ENCODE results near the gene FLNC.

DNA sequence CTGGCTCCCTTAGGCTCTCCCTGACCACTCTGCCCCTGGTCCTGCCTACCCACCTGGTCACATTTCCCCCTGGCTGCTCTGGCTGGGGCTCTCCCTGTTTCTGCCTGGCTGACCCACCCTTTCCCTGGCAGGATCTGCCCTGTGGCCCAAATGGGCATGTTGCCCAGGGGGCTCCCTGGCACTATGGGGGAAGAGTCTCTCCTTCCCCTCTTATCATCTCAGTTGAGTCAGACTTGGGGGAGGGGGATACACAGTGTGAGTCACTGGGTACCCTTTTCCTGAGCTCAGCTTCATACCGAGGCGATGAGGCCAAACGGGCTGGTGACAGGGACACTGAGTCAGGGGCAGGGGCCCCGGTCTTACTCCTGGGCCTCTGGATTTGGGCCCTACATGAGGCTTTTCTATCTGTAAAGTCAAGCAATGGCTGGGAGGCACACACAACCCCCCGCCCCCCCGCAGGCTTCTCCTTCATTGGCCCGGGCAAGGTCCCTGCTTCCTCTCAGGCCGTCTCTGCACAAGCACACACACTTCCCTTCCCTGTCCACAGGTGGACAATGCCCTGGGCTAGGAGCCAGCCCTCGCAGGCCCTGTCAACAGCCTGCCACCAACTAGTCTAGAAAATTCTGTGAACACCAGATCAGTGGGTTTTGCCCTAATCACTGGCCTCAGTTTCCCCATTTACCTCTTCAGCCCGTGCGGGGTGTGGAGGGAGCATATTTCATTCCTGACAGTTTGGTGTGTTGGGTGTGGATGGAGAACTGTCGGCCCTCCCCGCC lies 627 bp upstream of the FLNC start:
- TF ChIP-seq POLR2A (IDR thresholded peaks at IDR 0.05) (no peak), CTCF (IDR thresholded peaks at IDR 0.05) (no peak)

Measured in esophagus squamous epithelium (tissue), 4 donors.